ENCODE measurements around the gene IFNGR2.
A peak's percentile ranks its signal among the peaks of the same experiment; 100 is the strongest.

The IFNGR2 gene

DNA sequence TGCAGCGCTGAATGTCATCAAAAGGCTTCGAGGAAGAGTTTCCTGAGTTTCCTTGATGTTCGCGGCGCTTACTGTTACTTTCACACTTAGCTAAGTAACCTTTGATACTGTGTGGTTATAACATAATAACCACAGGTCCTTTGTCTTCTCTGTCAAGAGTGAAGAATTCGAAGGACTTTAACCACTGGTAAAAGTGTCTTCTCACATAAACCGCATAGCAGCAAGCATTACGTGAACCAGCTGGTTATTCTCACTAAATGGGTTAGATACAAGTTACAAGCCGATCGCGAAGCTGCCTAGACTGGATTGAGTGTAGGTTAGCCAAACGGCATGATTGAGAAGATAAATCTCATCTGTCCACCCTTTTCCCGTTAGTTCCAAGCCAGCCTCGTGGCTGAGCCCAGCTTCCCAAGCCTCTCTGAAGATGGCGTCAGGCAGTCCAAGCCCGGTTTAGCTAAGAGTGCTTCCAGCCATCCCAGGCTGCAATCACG, 18.3 kb upstream of the IFNGR2 start:
- TF ChIP-seq, protein P1, sequence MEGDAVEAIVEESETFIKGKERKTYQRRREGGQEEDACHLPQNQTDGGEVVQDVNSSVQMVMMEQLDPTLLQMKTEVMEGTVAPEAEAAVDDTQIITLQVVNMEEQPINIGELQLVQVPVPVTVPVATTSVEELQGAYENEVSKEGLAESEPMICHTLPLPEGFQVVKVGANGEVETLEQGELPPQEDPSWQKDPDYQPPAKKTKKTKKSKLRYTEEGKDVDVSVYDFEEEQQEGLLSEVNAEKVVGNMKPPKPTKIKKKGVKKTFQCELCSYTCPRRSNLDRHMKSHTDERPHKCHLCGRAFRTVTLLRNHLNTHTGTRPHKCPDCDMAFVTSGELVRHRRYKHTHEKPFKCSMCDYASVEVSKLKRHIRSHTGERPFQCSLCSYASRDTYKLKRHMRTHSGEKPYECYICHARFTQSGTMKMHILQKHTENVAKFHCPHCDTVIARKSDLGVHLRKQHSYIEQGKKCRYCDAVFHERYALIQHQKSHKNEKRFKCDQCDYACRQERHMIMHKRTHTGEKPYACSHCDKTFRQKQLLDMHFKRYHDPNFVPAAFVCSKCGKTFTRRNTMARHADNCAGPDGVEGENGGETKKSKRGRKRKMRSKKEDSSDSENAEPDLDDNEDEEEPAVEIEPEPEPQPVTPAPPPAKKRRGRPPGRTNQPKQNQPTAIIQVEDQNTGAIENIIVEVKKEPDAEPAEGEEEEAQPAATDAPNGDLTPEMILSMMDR (IDR thresholded peaks at IDR 0.05; ENCODE audit: control insufficient read depth, insufficient read depth, low read depth, low read length, missing control alignments) = no peak
- no peak for DNase-seq (ENCODE audit: low read depth)
- no peak overlapping the region for H3K4me3 ChIP-seq (ENCODE audit: control insufficient read depth, low read depth, low read length)

DNA sequence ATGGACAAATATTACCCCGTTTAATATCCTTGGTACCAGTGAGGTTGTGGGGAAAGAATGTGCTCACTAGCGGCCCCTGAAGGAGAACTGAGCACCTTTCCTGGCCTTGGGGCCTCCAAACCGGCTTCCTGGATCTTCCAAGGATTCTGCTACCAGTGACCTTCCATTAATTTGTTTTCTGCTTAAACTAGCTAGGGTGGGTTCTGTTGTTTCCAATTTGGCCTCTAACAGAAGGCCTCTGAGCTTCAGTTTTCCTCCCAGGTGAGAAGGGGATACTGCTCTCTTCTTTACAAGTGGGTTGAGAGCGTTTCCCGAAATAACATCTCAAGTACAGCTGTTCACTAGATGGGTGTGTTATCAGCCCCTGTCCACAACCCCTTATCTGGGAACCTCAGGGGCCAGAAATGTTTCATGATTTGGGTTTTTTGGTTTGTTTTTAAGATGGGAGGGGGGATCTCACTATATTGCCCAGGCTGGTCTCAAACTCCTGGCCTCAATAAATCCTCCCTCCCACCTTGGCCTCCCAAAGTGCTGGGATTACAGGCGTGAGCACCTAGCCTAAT, 16.9 kb upstream of the IFNGR2 start:
- no peak for DNase-seq (ENCODE audit: low read depth)
- H3K4me3 ChIP-seq (ENCODE audit: control insufficient read depth, low read depth, low read length) = no peak overlapping the region
- TF ChIP-seq, protein P1 (IDR thresholded peaks at IDR 0.05; ENCODE audit: control insufficient read depth, insufficient read depth, low read depth, low read length, missing control alignments) = peak; percentile 17

DNA sequence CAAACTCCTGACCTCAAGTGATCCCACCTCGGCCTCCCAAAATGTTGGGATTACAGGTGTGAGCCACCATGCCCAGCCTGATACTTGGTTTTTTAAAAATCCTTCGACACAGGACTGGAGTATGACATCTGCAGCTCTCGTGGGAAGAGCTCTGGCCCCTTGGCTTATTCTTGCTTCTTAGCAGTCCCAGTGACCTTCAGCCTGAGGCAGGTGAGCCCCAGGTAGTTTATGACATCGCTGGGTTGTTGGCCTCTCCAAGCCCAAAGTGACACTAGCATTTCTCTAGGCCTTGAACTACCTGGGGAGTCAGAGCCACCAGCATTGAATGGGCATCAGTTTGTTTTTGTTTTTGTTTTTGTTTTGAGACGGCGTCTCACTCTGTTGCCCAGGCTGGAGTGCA, 15.9 kb upstream of the IFNGR2 start:
- no peak overlapping the region for H3K4me3 ChIP-seq (ENCODE audit: control insufficient read depth, low read depth, low read length)
- DNase-seq (ENCODE audit: low read depth) = no peak
- TF ChIP-seq, protein P1 (IDR thresholded peaks at IDR 0.05; ENCODE audit: control insufficient read depth, insufficient read depth, low read depth, low read length, missing control alignments) = no peak

DNA sequence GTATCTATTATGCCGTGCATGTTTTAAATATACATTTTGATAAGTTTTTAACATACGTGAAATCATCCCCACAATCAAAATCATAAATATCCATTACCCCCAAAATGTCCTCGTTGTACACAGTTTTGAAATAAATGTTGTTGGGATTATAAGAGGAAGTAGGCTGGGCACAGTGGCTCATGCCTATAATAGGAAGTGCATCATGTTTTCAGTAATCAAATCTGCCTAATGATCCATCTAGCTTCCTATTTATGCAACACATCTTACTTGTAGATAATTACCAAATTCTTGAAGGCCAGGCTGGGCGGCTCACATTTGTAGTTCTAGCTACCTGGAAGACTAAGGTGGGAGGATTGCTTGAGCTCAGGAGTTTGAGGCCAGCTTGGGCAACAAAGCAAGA, 15.0 kb upstream of the IFNGR2 start:
- TF ChIP-seq, protein P1 (IDR thresholded peaks at IDR 0.05; ENCODE audit: control insufficient read depth, insufficient read depth, low read depth, low read length, missing control alignments) = no peak
- no peak overlapping the region for H3K4me3 ChIP-seq (ENCODE audit: control insufficient read depth, low read depth, low read length)
- no peak for DNase-seq (ENCODE audit: low read depth)

DNA sequence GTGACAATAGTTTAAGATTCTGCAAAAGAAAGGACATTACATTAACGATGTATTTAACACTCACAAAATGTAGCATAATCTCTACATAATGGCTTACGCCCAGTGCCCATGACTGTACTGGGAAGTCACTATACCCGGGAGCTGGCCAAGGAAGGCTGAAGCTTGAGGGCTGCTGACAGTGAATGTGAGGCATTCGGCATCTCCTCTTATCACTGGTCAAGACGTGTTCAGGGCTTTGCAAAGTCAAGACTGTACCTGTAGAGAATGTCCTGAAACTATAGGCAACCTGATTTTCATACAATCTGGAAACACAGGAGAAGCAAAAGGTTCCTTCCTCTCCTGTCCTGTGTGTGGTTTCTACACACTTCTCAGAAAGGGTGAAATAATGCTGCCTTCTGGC, 12.7 kb upstream of the IFNGR2 start:
- H3K4me3 ChIP-seq (ENCODE audit: control insufficient read depth, low read depth, low read length) = no peak overlapping the region
- TF ChIP-seq, protein P1 (IDR thresholded peaks at IDR 0.05; ENCODE audit: control insufficient read depth, insufficient read depth, low read depth, low read length, missing control alignments) = no peak
- DNase-seq (ENCODE audit: low read depth) = no peak

DNA sequence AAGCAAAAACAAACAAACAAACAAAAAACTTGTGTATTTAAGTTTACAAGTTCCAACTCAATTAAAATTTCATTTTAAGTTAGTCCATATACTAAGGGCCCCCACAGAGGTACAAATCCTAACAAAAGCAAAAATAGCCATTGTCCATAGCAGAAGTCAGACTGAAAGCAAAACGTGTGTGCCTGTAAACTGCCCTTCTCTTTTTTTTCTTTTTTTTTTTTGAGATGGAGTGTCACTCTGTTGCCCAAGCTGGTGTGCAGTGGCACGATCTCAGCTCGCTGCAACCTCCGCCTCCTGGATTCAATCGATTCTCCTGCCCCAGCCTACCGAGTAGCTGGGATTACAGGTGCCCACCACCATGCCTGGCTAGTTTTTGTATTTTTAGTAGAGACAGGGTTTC, 11.6 kb upstream of the IFNGR2 start:
- no peak overlapping the region for H3K4me3 ChIP-seq (ENCODE audit: control insufficient read depth, low read depth, low read length)
- no peak for DNase-seq (ENCODE audit: low read depth)
- TF ChIP-seq, protein P1 (IDR thresholded peaks at IDR 0.05; ENCODE audit: control insufficient read depth, insufficient read depth, low read depth, low read length, missing control alignments) = no peak
